Tibial artery (tissue), 4 donors: Measurements from ENCODE around the gene TP53BP1.

ENCODE experiments used
- DNase-seq, 2 donors: peaks; one replicate each; pipeline ENCODE4 v3.0.0-alpha.2; 2019
- H3K27ac ChIP-seq, 2 donors: fragments of 200-600 bp; sonication (generic) in 1 of 2; 1 replicate in 1 of 2; 2 replicates in 1 of 2; pipeline ENCODE4 v1.5.1; 2018 to 2019; ENCODE audit warnings: mild to moderate bottlenecking in 1 of 2
- H3K27me3 ChIP-seq, 2 donors: fragments of 200-600 bp; sonication (generic) in 1 of 2; one replicate each; pipeline versions ENCODE4 v1.5.1 to v1.6.0; 2016 to 2019
- H3K36me3 ChIP-seq, 3 donors: fragments of 200-600 bp; sonication (generic) in 2 of 3; one replicate each; pipeline ENCODE4 v1.5.1; 2016 to 2019; ENCODE audit warnings: mild to moderate bottlenecking in 2 of 3
- H3K4me1 ChIP-seq, 4 donors: fragments of 200-600 bp; sonication (generic) in 2 of 4; 1 replicate in 3 of 4; 2 replicates in 1 of 4; pipeline ENCODE4 v1.5.1; 2016 to 2019
- H3K4me3 ChIP-seq, 2 donors: fragments of 200-600 bp; sonication (generic) in 1 of 2; 1 replicate in 1 of 2; 2 replicates in 1 of 2; pipeline ENCODE4 v1.5.1; 2018 to 2019; ENCODE audit warnings: mild to moderate bottlenecking in 2 of 2
- H3K9me3 ChIP-seq, 3 donors: fragments of 200-600 bp; sonication (generic) in 1 of 3; one replicate each; pipeline ENCODE4 v1.5.1; 2016 to 2019
- CTCF ChIP-seq, 2 experiments: fragments of 200-600 bp in 1 of 2; fragments of 450-650 bp in 1 of 2; IDR thresholded peaks; one replicate each; pipeline ENCODE4 v1.5.1; 2017 to 2019; ENCODE audit warnings: antibody characterized with exemption in 2 of 2, mild to moderate bottlenecking in 1 of 2, moderate library complexity in 1 of 2
- intact Hi-C: fragments of 100-400 bp; cut with DNase I; formaldehyde crosslinking; loops from one replicate; pipeline ENCODE4 v1.15.0; 2023; ENCODE audit warnings: low total_unique reads

TP53BP1 gene

GRCh38 chr15:43473885-43474284 lies 19.1 kb downstream of the TP53BP1 start:
- Histone ChIP-seq H3K27ac (no peak overlapping the region), H3K4me1 (no peaks in the 10 kb centered on the region), H3K27me3 (no peaks in the 10 kb centered on the region), H3K9me3 (no peaks in the 10 kb centered on the region), H3K36me3 (peaks cover 72 to 94% (median 91%) of the 10 kb centered on the region in 3 donors), H3K4me3 (no peak overlapping the region)
- DNase-seq: no peak
- intact Hi-C loops: no loop called here
- TF ChIP-seq CTCF (IDR thresholded peaks at IDR 0.05): no peak

DNA sequence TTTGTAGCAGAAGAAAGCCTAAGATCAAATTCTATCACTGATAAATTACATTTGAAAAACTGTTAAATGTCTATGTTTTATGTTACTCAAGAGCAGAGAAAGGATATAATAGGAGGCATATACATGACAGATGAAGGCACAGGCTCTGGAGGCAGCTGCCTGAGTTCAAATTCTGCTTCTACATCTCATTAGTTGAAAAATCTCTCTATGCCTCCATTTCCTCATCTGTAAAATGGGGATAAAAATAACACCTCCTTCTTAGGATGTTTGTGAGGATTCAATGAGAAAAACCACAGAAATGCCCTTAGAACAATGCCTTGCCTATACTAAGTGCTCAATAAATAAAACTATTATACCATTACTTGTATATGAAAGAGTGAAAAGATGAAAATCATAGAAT lies 21.0 kb downstream of the TP53BP1 start:
- Histone ChIP-seq H3K27ac (no peak overlapping the region), H3K4me1 (no peaks in the 10 kb centered on the region), H3K4me3 (no peak overlapping the region), H3K27me3 (no peaks in the 10 kb centered on the region), H3K9me3 (no peaks in the 10 kb centered on the region), H3K36me3 (peaks cover 72 to 89% (median 86%) of the 10 kb centered on the region in 3 donors)
- no peak for DNase-seq
- intact Hi-C loops: no loop called here
- TF ChIP-seq CTCF (IDR thresholded peaks at IDR 0.05): no peak

DNA sequence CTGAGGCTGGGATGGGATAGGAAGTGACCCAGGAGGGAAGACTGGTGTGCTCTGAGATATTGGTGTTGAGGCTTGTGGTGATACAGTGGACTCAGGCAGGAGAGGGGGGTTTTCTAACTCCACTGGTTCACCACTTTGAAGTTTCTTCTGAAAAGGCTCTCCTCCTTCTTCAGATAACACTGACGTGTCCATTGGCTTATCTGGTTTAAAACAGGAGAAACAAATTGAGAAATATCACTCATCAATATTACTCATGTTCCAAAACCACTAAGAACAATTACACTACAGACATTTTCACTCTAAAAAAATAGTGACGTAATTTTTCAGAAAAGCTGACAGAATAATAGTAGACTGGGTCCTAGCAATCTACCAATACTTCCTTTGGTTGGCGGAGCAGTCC lies 23.1 kb downstream of the TP53BP1 start:
- H3K36me3 ChIP-seq: peaks cover 54 to 85% (median 64%) of the 10 kb centered on the region in 3 donors
- intact Hi-C loops: no loop called here
- TF ChIP-seq CTCF (IDR thresholded peaks at IDR 0.05): no peak
- no peaks in the 10 kb centered on the region for H3K27me3 ChIP-seq
- H3K4me1 ChIP-seq: no peaks in the 10 kb centered on the region
- H3K27ac ChIP-seq: no peak overlapping the region
- H3K4me3 ChIP-seq: no peak overlapping the region
- no peaks in the 10 kb centered on the region for H3K9me3 ChIP-seq
- no peak for DNase-seq

DNA sequence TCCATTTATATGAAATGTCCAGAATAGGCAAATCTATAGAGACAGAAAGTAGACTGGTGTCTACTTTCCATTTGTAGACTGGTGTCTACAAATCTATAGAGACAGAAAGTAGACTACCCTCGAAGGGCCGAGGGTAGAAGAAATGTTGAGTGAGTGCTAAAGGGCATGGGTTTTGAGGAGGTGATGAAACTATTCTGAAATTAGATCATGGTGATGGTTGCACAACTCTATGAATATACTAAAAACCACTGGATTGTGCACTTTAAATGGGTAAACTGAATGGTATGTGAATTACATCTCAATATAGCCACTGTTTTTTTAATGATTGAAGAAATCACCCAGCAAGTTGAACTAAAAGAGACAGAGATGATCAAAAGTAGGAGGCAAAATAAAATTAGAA lies 27.9 kb downstream of the TP53BP1 start:
- DNase-seq: no peak
- intact Hi-C loops: no loop called here
- no peaks in the 10 kb centered on the region for H3K9me3 ChIP-seq
- peaks cover 34 to 70% (median 42%) of the 10 kb centered on the region in 3 donors for H3K36me3 ChIP-seq
- H3K4me1 ChIP-seq: no peaks in the 10 kb centered on the region
- H3K27ac ChIP-seq: no peak overlapping the region
- H3K4me3 ChIP-seq: no peak overlapping the region
- H3K27me3 ChIP-seq: no peaks in the 10 kb centered on the region
- TF ChIP-seq CTCF (IDR thresholded peaks at IDR 0.05): no peak

DNA sequence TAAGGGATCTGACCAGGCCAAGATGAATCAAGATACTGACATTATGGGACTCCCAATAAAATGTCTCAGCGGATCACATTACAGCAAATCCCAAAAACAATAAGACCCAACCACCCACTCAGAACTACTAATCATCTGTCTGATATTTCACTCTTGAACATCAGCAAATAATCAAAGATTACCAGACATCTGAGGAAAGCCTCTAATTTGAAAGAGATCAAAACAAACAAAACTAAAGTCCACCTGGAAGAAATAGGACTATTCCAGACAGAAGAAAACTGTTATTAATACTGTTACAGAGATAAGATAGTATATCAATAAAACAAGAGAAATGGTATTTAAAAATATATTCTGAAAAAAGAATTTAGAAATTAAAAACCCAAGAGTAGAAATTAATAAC lies 29.0 kb downstream of the TP53BP1 start:
- no peak for TF ChIP-seq CTCF (IDR thresholded peaks at IDR 0.05)
- intact Hi-C loops: no loop called here
- Histone ChIP-seq H3K27me3 (no peaks in the 10 kb centered on the region), H3K4me3 (no peak overlapping the region), H3K4me1 (no peaks in the 10 kb centered on the region), H3K27ac (no peak overlapping the region), H3K36me3 (peaks cover 24 to 63% (median 41%) of the 10 kb centered on the region in 3 donors), H3K9me3 (no peaks in the 10 kb centered on the region)
- no peak for DNase-seq

- intact Hi-C loops: no loop called here
- TF ChIP-seq CTCF (IDR thresholded peaks at IDR 0.05): no peak
- H3K9me3 ChIP-seq: no peaks in the 10 kb centered on the region
- no peak for DNase-seq
- no peaks in the 10 kb centered on the region for H3K27me3 ChIP-seq
- no peaks in the 10 kb centered on the region for H3K4me1 ChIP-seq
- H3K27ac ChIP-seq: no peak overlapping the region
- H3K36me3 ChIP-seq: peaks cover 27 to 65% (median 36%) of the 10 kb centered on the region in 3 donors
- H3K4me3 ChIP-seq: no peak overlapping the region
Observed at GRCh38 chr15:43463507-43463906, 29.4 kb downstream of the TP53BP1 start.
